GM23248 (cell line): Measurements from ENCODE around the gene LAMTOR2.

ENCODE experiments used
- EZH2 ChIP-seq: fragments of 200-600 bp; sonication (generic); IDR thresholded peaks from 2 replicates; pipeline ENCODE4 v1.6.1; 2018; ENCODE audit warnings: antibody characterized with exemption, mild to moderate bottlenecking; ENCODE audit not compliant: insufficient read depth, poor library complexity, severe bottlenecking
- EZH2phosphoT487 ChIP-seq: fragments of 200-600 bp; sonication (generic); IDR thresholded peaks from 2 replicates; pipeline ENCODE4 v1.6.1; 2018; ENCODE audit warnings: antibody characterized with exemption, moderate library complexity, mild to moderate bottlenecking, low read depth; ENCODE audit not compliant: insufficient read depth

GRCh38 chr1:156070548-156070947 is 16.0 kb downstream of the LAMTOR2 start:
- no peak for TF ChIP-seq EZH2
- TF ChIP-seq EZH2phosphoT487: no peak
